A549 (cell line): ENCODE data around the gene CSNK1D. TPM values are rescaled to one million over a fixed set of nuclear protein-coding genes. Genes with fewer than 3 reads are reported as not detected.

ENCODE experiments used
- BHLHE40 ChIP-seq: IDR thresholded peaks from 2 replicates; pipeline ENCODE4 v1.6.1; 2012; ENCODE audit warnings: low read depth, low read length, inconsistent platforms
- CBX2 ChIP-seq: fragments of 200-600 bp; sonication (generic); IDR thresholded peaks from 2 replicates; pipeline ENCODE4 v1.6.1; 2016; ENCODE audit warnings: low read depth, mild to moderate bottlenecking, borderline replicate concordance
- CEBPB ChIP-seq, 2 experiments: fragments of >200 bp in 1 of 2; sonication (Bioruptor Twin) in 1 of 2; formaldehyde crosslinking in 1 of 2; IDR thresholded peaks; 2 replicates each; pipeline ENCODE4 v1.6.1; 2012 to 2016
- EHF ChIP-seq: fragments of 250-450 bp; sonication (Bioruptor Pico); IDR thresholded peaks from 2 replicates; pipeline ENCODE4 v1.5.0; 2020; ENCODE audit warnings: mild to moderate bottlenecking
- EHMT2 ChIP-seq: fragments of 200-600 bp; sonication (generic); IDR thresholded peaks from 2 replicates; pipeline ENCODE4 v1.6.1; 2016; ENCODE audit warnings: antibody characterized with exemption, low read depth, mild to moderate bottlenecking, moderate library complexity
- ESRRA ChIP-seq: fragments of 150-350 bp; IDR thresholded peaks from 2 replicates; pipeline ENCODE4 v1.6.1; 2014; ENCODE audit warnings: mild to moderate bottlenecking, low read length, borderline replicate concordance
- FOSB ChIP-seq: fragments of 250-450 bp; sonication (Bioruptor Pico); IDR thresholded peaks from 2 replicates; pipeline ENCODE4 v1.5.0; 2020; ENCODE audit warnings: mild to moderate bottlenecking, moderate library complexity
- FOSL2 ChIP-seq, 2 experiments: fragments of 450-650 bp in 1 of 2; fragments of >200 bp in 1 of 2; sonication (Bioruptor Twin) in 1 of 2; formaldehyde crosslinking; IDR thresholded peaks; 2 replicates each; pipeline versions ENCODE4 v1.5.0 to v1.6.1; 2016 to 2020; ENCODE audit warnings: mild to moderate bottlenecking in 1 of 2, moderate library complexity in 1 of 2
- FOXS1 ChIP-seq: fragments of 250-450 bp; sonication (Bioruptor Pico); IDR thresholded peaks from 2 replicates; pipeline ENCODE4 v1.5.0; 2020; ENCODE audit warnings: mild to moderate bottlenecking, moderate library complexity
- GATA3 ChIP-seq: IDR thresholded peaks from 2 replicates; pipeline ENCODE4 v1.6.1; 2012; ENCODE audit warnings: borderline replicate concordance
- HDAC2 ChIP-seq: fragments of 200-600 bp; sonication (generic); IDR thresholded peaks from 2 replicates; pipeline ENCODE4 v1.6.1; 2016
- HOXA7 ChIP-seq: fragments of 250-450 bp; sonication (Bioruptor Pico); IDR thresholded peaks from 2 replicates; pipeline ENCODE4 v1.5.0; 2020; ENCODE audit warnings: mild to moderate bottlenecking, moderate library complexity
- HOXB13 ChIP-seq: fragments of 250-450 bp; sonication (Bioruptor Pico); IDR thresholded peaks from 2 replicates; pipeline ENCODE4 v1.5.0; 2020; ENCODE audit warnings: low read depth, mild to moderate bottlenecking, moderate library complexity
- JUNB ChIP-seq: fragments of >200 bp; sonication (Bioruptor Twin); formaldehyde crosslinking; IDR thresholded peaks from 2 replicates; pipeline ENCODE4 v1.6.1; 2016
- KDM1A ChIP-seq: fragments of 200-600 bp; sonication (generic); IDR thresholded peaks from 2 replicates; pipeline ENCODE4 v1.6.1; 2016; ENCODE audit warnings: low read depth, mild to moderate bottlenecking
- KDM5A ChIP-seq: fragments of 200-600 bp; sonication (generic); IDR thresholded peaks from 2 replicates; pipeline ENCODE4 v1.6.1; 2016; ENCODE audit warnings: antibody characterized with exemption, mild to moderate bottlenecking
- MAFK ChIP-seq: fragments of 450-650 bp; IDR thresholded peaks from 2 replicates; pipeline ENCODE4 v1.6.1; 2014; ENCODE audit not compliant: partially characterized antibody
- MAZ ChIP-seq: fragments of 150-350 bp; IDR thresholded peaks from 2 replicates; pipeline ENCODE4 v1.6.1; 2014; ENCODE audit warnings: antibody characterized with exemption, low read depth, low read length, borderline replicate concordance
- NFE2L2 ChIP-seq: fragments of 150-350 bp; conservative IDR thresholded peaks from 2 replicates; pipeline ENCODE4 v1.6.1; 2014; ENCODE audit warnings: low read length
- NR3C1 ChIP-seq: fragments of >200 bp; sonication (Bioruptor Twin); formaldehyde crosslinking; IDR thresholded peaks from 3 replicates; pipeline ENCODE4 v1.6.1; 2017
- PHF8 ChIP-seq: fragments of 200-600 bp; sonication (generic); IDR thresholded peaks from 2 replicates; pipeline ENCODE4 v1.6.1; 2016; ENCODE audit warnings: low read depth, mild to moderate bottlenecking, antibody characterized with exemption, moderate library complexity, borderline replicate concordance
- POLR2A ChIP-seq: IDR thresholded peaks from 2 replicates; pipeline ENCODE4 v1.6.1; 2012; ENCODE audit warnings: mild to moderate bottlenecking, low read length
- RAD21 ChIP-seq, 2 experiments: fragments of >200 bp in 1 of 2; sonication (Bioruptor Twin) in 1 of 2; formaldehyde crosslinking in 1 of 2; IDR thresholded peaks in 1 of 2; conservative IDR thresholded peaks in 1 of 2; 2 replicates in 1 of 2; 3 replicates in 1 of 2; pipeline ENCODE4 v1.6.1; 2012 to 2018; ENCODE audit warnings: inconsistent platforms in 1 of 2
- RARB ChIP-seq: fragments of 250-450 bp; sonication (Bioruptor Pico); IDR thresholded peaks from 2 replicates; pipeline ENCODE4 v1.8.0; 2021; ENCODE audit warnings: mild to moderate bottlenecking, moderate library complexity
- RCOR1 ChIP-seq: fragments of 150-350 bp; IDR thresholded peaks from 2 replicates; pipeline ENCODE4 v1.6.1; 2014; ENCODE audit warnings: antibody characterized with exemption, low read length, low read depth
- RFX5 ChIP-seq: fragments of 450-650 bp; IDR thresholded peaks from 2 replicates; pipeline ENCODE4 v1.7.1; 2014; ENCODE audit warnings: antibody characterized with exemption, mild to moderate bottlenecking, moderate library complexity
- RNF2 ChIP-seq: fragments of 200-600 bp; sonication (generic); IDR thresholded peaks from 2 replicates; pipeline ENCODE4 v1.6.1; 2016; ENCODE audit warnings: low read depth, mild to moderate bottlenecking, antibody characterized with exemption, moderate library complexity, borderline replicate concordance
- SMC3 ChIP-seq: fragments of >200 bp; sonication (Bioruptor Twin); formaldehyde crosslinking; IDR thresholded peaks from 3 replicates; pipeline ENCODE4 v1.6.1; 2018; ENCODE audit warnings: inconsistent platforms
- SREBF2 ChIP-seq: fragments of 450-650 bp; IDR thresholded peaks from 2 replicates; pipeline ENCODE4 v1.6.1; 2014; ENCODE audit warnings: mild to moderate bottlenecking, moderate library complexity
- TFCP2L1 ChIP-seq: fragments of 250-450 bp; sonication (Bioruptor Pico); IDR thresholded peaks from 2 replicates; pipeline ENCODE4 v1.5.0; 2021; ENCODE audit warnings: mild to moderate bottlenecking
- ZFP36 ChIP-seq: fragments of 450-650 bp; IDR thresholded peaks from 2 replicates; pipeline ENCODE4 v1.6.1; 2014; ENCODE audit warnings: borderline replicate concordance; ENCODE audit not compliant: partially characterized antibody
- ZNF302 ChIP-seq: fragments of 250-450 bp; sonication (Bioruptor Pico); IDR thresholded peaks from 2 replicates; pipeline ENCODE4 v1.9.0; 2021; ENCODE audit warnings: inconsistent platforms, mild to moderate bottlenecking, moderate library complexity
- polyA plus RNA-seq, 4 experiments: library from polyadenylated mRNA; depleted of rRNA in 3 of 4; stranded (reverse); fragments of >200 nt; fragmentation: RNase III in 1 of 4; extraction: RNeasy Plus Mini Kit Qiagen cat#74134 plus additional on column Dnase treatment in 1 of 4; gene quantifications; 2 replicates in 3 of 4; 3 replicates in 1 of 4; pipeline ENCODE4 v1.2.3, GENCODE V29; 2011 to 2017
- TF ChIP-seq, protein P1 (sequence below): fragments of >200 bp; sonication (Bioruptor Twin); formaldehyde crosslinking; IDR thresholded peaks from 3 replicates; pipeline ENCODE4 v1.6.1; 2016
- TF ChIP-seq, protein P2 (sequence below): fragments of 250-450 bp; sonication (Bioruptor Pico); IDR thresholded peaks from 2 replicates; pipeline ENCODE4 v1.5.0; 2021; ENCODE audit warnings: mild to moderate bottlenecking, moderate library complexity, borderline replicate concordance
- TF ChIP-seq, protein P3 (sequence below): fragments of >200 bp; sonication (Bioruptor Twin); formaldehyde crosslinking; IDR thresholded peaks from 2 replicates; pipeline ENCODE4 v1.6.1; 2016
- TF ChIP-seq, protein P4 (sequence below): IDR thresholded peaks from 2 replicates; pipeline ENCODE4 v1.6.1; 2012

The CSNK1D gene
- polyA plus RNA-seq, 2 of the 4 experiments (the other 2 are of a cell fraction), result 130 to 163 TPM

DNA sequence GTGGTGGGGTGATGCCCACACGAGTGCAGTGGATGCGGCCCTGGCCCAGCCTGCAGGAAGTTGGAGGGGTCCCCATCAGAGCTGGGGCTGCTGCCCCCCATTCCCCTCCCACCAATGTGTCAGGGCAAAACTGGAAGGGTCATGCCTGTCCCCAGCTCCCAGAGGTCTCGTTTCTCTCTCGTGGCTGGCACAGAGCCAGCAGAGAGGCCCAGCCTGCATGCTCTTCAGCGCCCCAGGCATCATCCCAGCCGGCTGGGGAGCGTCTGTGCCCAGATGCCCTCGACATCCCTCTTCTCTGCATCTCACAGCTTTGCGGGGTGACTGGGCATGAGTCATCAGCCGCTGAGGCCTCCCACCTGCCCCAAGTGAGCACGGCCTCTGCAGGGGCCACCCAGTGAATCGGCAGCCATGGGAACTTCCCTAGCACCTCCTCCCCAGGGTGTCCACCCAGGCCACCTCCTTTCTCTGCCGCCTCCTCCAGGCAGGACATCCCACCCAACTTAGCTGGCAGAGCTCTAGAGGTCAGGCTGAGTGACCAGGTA is 9.8 kb upstream of the CSNK1D start (continued):
- TF ChIP-seq, protein P1, sequence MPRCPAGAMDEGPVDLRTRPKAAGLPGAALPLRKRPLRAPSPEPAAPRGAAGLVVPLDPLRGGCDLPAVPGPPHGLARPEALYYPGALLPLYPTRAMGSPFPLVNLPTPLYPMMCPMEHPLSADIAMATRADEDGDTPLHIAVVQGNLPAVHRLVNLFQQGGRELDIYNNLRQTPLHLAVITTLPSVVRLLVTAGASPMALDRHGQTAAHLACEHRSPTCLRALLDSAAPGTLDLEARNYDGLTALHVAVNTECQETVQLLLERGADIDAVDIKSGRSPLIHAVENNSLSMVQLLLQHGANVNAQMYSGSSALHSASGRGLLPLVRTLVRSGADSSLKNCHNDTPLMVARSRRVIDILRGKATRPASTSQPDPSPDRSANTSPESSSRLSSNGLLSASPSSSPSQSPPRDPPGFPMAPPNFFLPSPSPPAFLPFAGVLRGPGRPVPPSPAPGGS, result no peak
- TF ChIP-seq ZNF302 (CRISPR knock-in tag), result no peak
- TF ChIP-seq RARB (CRISPR knock-in tag), result no peak
- TF ChIP-seq HDAC2, result no peak
- TF ChIP-seq JUNB, result peak; percentile 63
- no peak for TF ChIP-seq FOXS1 (CRISPR knock-in tag)
- no peak; the same call in 2 of the 3 replicates for TF ChIP-seq SMC3
- no peak for TF ChIP-seq PHF8
- no peak for TF ChIP-seq NR3C1
- peak; percentile 83 for TF ChIP-seq FOSL2 (IDR thresholded peaks at IDR 0.05)
- peak; percentile 97 for TF ChIP-seq FOSL2 (CRISPR knock-in tag; IDR thresholded peaks at IDR 0.05)
- no peak; a peak in 1 of 5 replicates for TF ChIP-seq RAD21 (conservative IDR thresholded peaks at IDR 0.05 in 1 of 2, IDR thresholded peaks at IDR 0.05 in 1 of 2)
- TF ChIP-seq GATA3, result peak; percentile 34; the same call in 1 of the 2 replicates
- no peak for TF ChIP-seq HOXA7
- no peak for TF ChIP-seq KDM1A
- no peak for TF ChIP-seq KDM5A
- no peak for TF ChIP-seq RCOR1
- no peak for TF ChIP-seq MAZ
- no peak for TF ChIP-seq RFX5
- no peak for TF ChIP-seq FOSB (CRISPR knock-in tag)
- no peak for TF ChIP-seq EHF (CRISPR knock-in tag)
- no peak for TF ChIP-seq CEBPB (IDR thresholded peaks at IDR 0.05)
- TF ChIP-seq HOXB13, result no peak
- no peak for TF ChIP-seq POLR2A
- TF ChIP-seq EHMT2, result no peak
- TF ChIP-seq, protein P2, sequence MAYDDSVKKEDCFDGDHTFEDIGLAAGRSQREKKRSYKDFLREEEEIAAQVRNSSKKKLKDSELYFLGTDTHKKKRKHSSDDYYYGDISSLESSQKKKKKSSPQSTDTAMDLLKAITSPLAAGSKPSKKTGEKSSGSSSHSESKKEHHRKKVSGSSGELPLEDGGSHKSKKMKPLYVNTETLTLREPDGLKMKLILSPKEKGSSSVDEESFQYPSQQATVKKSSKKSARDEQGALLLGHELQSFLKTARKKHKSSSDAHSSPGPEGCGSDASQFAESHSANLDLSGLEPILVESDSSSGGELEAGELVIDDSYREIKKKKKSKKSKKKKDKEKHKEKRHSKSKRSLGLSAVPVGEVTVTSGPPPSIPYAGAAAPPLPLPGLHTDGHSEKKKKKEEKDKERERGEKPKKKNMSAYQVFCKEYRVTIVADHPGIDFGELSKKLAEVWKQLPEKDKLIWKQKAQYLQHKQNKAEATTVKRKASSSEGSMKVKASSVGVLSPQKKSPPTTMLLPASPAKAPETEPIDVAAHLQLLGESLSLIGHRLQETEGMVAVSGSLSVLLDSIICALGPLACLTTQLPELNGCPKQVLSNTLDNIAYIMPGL, result no peak
- no peak for TF ChIP-seq MAFK
- TF ChIP-seq, protein P3, sequence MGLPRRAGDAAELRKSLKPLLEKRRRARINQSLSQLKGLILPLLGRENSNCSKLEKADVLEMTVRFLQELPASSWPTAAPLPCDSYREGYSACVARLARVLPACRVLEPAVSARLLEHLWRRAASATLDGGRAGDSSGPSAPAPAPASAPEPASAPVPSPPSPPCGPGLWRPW, result no peak
- TF ChIP-seq BHLHE40, result 0 out of 2 replicates have a peak, but pooled peaks have one; percentile 25
- TF ChIP-seq CBX2, result no peak
- peak; percentile 30; the same call in 1 of the 2 replicates for TF ChIP-seq NFE2L2
- no peak for TF ChIP-seq ESRRA
- TF ChIP-seq RNF2, result no peak
- TF ChIP-seq, protein P4, sequence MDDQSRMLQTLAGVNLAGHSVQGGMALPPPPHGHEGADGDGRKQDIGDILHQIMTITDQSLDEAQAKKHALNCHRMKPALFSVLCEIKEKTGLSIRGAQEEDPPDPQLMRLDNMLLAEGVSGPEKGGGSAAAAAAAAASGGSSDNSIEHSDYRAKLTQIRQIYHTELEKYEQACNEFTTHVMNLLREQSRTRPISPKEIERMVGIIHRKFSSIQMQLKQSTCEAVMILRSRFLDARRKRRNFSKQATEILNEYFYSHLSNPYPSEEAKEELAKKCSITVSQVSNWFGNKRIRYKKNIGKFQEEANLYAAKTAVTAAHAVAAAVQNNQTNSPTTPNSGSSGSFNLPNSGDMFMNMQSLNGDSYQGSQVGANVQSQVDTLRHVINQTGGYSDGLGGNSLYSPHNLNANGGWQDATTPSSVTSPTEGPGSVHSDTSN, result no peak
- TF ChIP-seq TFCP2L1 (CRISPR knock-in tag), result no peak
- peak; percentile 96 for TF ChIP-seq ZFP36
- no peak for TF ChIP-seq SREBF2
